PC-9 (cell line): ENCODE results near the gene GK. TPM values are rescaled to one million over a fixed set of nuclear protein-coding genes. Genes with fewer than 3 reads are reported as not detected.
"Not testable (repeated sequence)": the region's sequence is repeated elsewhere in the genome, so short reads cannot be mapped to it uniquely, and the experiment has no call there.

Experiments used
- BruUV-seq: library from RNA; stranded (reverse); fragments of 400-500 nt; replicated peaks from 2 replicates; lab custom pipeline; 2021; lab: Mats Ljungman, UMichigan
- CTCF ChIA-PET: fragments of 300-600 bp; sonication (Branson Sonifier 250); formaldehyde crosslinking; loops from one replicate; lab custom pipeline; 2022; ENCODE audit warnings: antibody characterized with exemption; lab: Charles Lee
- POLR2A ChIA-PET: fragments of 300-600 bp; sonication (Branson Sonifier 250); formaldehyde crosslinking; loops from one replicate; lab custom pipeline; 2022; ENCODE audit warnings: antibody characterized with exemption; ENCODE audit not compliant: unreplicated experiment; lab: Charles Lee
- DNase-seq, 2 experiments: peaks; one replicate each; pipeline versions ENCODE4 v3.0.0 to v3.0.0-alpha.2; 2015 to 2022; ENCODE audit warnings: mixed read lengths in 1 of 2
- H2AFZ ChIP-seq: fragments of 200-600 bp; sonication (generic); 2 replicates; pipeline ENCODE4 v1.8.1; 2017; ENCODE audit warnings: antibody characterized with exemption
- H3F3A ChIP-seq: fragments of 200-600 bp; sonication (generic); 2 replicates; pipeline ENCODE4 v1.8.1; 2017; ENCODE audit warnings: antibody characterized with exemption, mild to moderate bottlenecking, low read depth; ENCODE audit not compliant: insufficient read depth
- H3K27ac ChIP-seq: fragments of 200-600 bp; sonication (generic); 2 replicates; pipeline ENCODE4 v1.6.1; 2016; ENCODE audit warnings: mixed run types
- H3K27me3 ChIP-seq: fragments of 200-600 bp; sonication (generic); 2 replicates; pipeline ENCODE4 v1.6.1; 2016; ENCODE audit warnings: low read depth, mixed run types; ENCODE audit not compliant: insufficient read depth
- H3K36me3 ChIP-seq: fragments of 200-600 bp; sonication (generic); 2 replicates; pipeline ENCODE4 v1.6.1; 2016; ENCODE audit warnings: low read depth, mixed run types
- H3K4me1 ChIP-seq: fragments of 200-600 bp; sonication (generic); replicated peaks from 2 replicates; pipeline ENCODE4 v1.6.1; 2016; ENCODE audit warnings: mixed run types; ENCODE audit not compliant: insufficient read depth
- H3K4me2 ChIP-seq: fragments of 200-600 bp; sonication (generic); 2 replicates; pipeline ENCODE4 v1.6.1; 2017; ENCODE audit warnings: mixed run types
- H3K4me3 ChIP-seq: fragments of 200-600 bp; sonication (generic); 2 replicates; pipeline ENCODE4 v1.6.1; 2016; ENCODE audit warnings: mixed run types
- H3K79me2 ChIP-seq: fragments of 200-600 bp; sonication (generic); 2 replicates; pipeline ENCODE4 v1.6.1; 2017; ENCODE audit warnings: low read depth, mixed run types
- H3K9me2 ChIP-seq: fragments of 200-600 bp; sonication (generic); 2 replicates; pipeline ENCODE4 v1.8.1; 2017; ENCODE audit warnings: mild to moderate bottlenecking; ENCODE audit not compliant: insufficient read depth
- H3K9me3 ChIP-seq: fragments of 200-600 bp; sonication (generic); 2 replicates; pipeline ENCODE4 v1.8.1; 2016; ENCODE audit warnings: low read depth; ENCODE audit not compliant: insufficient read depth
- H4K20me1 ChIP-seq: fragments of 200-600 bp; sonication (generic); 2 replicates; pipeline ENCODE4 v1.8.1; 2017; ENCODE audit not compliant: insufficient read depth
- CTCF ChIP-seq: fragments of 200-600 bp; sonication (generic); conservative IDR thresholded peaks from 2 replicates; pipeline ENCODE4 v1.6.1; 2017; ENCODE audit warnings: mixed run types, antibody characterized with exemption, mild to moderate bottlenecking, moderate library complexity
- EZH2 ChIP-seq: fragments of 200-600 bp; sonication (generic); IDR thresholded peaks from 2 replicates; pipeline ENCODE4 v1.8.0; 2017; ENCODE audit warnings: antibody characterized with exemption, low read depth
- intact Hi-C: fragments of 100-400 bp; cut with micrococcal nuclease; formaldehyde crosslinking; loops from one replicate; pipeline ENCODE4 v1.10.0; 2022; ENCODE audit not compliant: unreplicated experiment
- total RNA-seq: library from RNA; stranded (reverse); gene quantifications from 2 replicates; pipeline ENCODE4 v1.2.3, GENCODE V29; 2021

The GK gene
- total RNA-seq, 1 experiment from 2014 or later = 5.4 TPM

- no TSS peak for BruUV-seq
- intact Hi-C loops = no loop called here
These were observed 95.2 kb downstream of the GK start for GRCh38 chrX:30748342-30748960.

GRCh38 chrX:30751497-30751896 lies 98.3 kb downstream of the GK start:
- no TSS peak for BruUV-seq
- Histone ChIP-seq H3K4me1 (peaks cover 9% of the 10 kb centered on the region; the same call in 1 of the 2 replicates), H2AFZ (no peak overlapping the region), H3K9me3 (no peaks in the 10 kb centered on the region), H4K20me1 (no peaks in the 10 kb centered on the region), H3F3A (no peaks in the 10 kb centered on the region), H3K4me3 (no peak overlapping the region), H3K4me2 (no peak overlapping the region), H3K9me2 (no peaks in the 10 kb centered on the region), H3K79me2 (no peaks in the 10 kb centered on the region), H3K27me3 (no peaks in the 10 kb centered on the region), H3K36me3 (no peaks in the 10 kb centered on the region), H3K27ac (no peak overlapping the region)
- intact Hi-C loops = no loop called here
- CTCF ChIA-PET = no interaction called here
- TF ChIP-seq EZH2 = no peak
- POLR2A ChIA-PET = no interaction called here
- DNase-seq = peak; percentile 8 to 76

More at GRCh38 chrX:30748342-30748960, 95.2 kb downstream of the GK start:
- no peaks in the 10 kb centered on the region for H3K9me3 ChIP-seq
- ChIA-PET POLR2A (no interaction called here), CTCF (no interaction called here)
- no peak overlapping the region for H2AFZ ChIP-seq
- no peaks in the 10 kb centered on the region for H3K79me2 ChIP-seq
- H4K20me1 ChIP-seq = no peaks in the 10 kb centered on the region
- H3K36me3 ChIP-seq = no peaks in the 10 kb centered on the region
- no peak overlapping the region for H3K4me2 ChIP-seq
- no peaks in the 10 kb centered on the region for H3K27me3 ChIP-seq
- H3K4me3 ChIP-seq = no peak overlapping the region
- H3K9me2 ChIP-seq = no peaks in the 10 kb centered on the region
- TF ChIP-seq EZH2 (no peak), CTCF (no peak)
- H3F3A ChIP-seq = no peaks in the 10 kb centered on the region
- peaks cover 9% of the 10 kb centered on the region; the same call in 1 of the 2 replicates for H3K4me1 ChIP-seq
- no peak for DNase-seq
- H3K27ac ChIP-seq = no peak overlapping the region

GRCh38 chrX:30762755-30763154 lies 109.5 kb downstream of the GK start:
- Histone ChIP-seq H3K9me2 (no peaks in the 10 kb centered on the region), H3K9me3 (no peaks in the 10 kb centered on the region), H3K27ac (no peak overlapping the region), H3K79me2 (no peaks in the 10 kb centered on the region), H4K20me1 (no peaks in the 10 kb centered on the region), H3K4me1 (no peaks in the 10 kb centered on the region), H3K27me3 (no peaks in the 10 kb centered on the region), H3K4me3 (no peak overlapping the region), H3K4me2 (no peak overlapping the region), H3K36me3 (no peaks in the 10 kb centered on the region), H3F3A (no peaks in the 10 kb centered on the region), H2AFZ (no peak overlapping the region)
- ChIA-PET CTCF (no interaction called here), POLR2A (no interaction called here)
- no peak for TF ChIP-seq CTCF
- TF ChIP-seq EZH2 = no peak
- no peak for DNase-seq
- BruUV-seq = no TSS peak
- intact Hi-C loops = no loop called here

- H2AFZ ChIP-seq, H3K4me1 ChIP-seq, H3K4me3 ChIP-seq, H3K27ac ChIP-seq, H3F3A ChIP-seq, H3K4me2 ChIP-seq, H3K79me2 ChIP-seq, CTCF ChIA-PET, H4K20me1 ChIP-seq, POLR2A ChIA-PET, H3K36me3 ChIP-seq, H3K27me3 ChIP-seq, intact Hi-C loops, H3K9me3 ChIP-seq, DNase-seq, BruUV-seq, H3K9me2 ChIP-seq: not testable (repeated sequence)
These were observed 120.5 kb downstream of the GK start for GRCh38 chrX:30773764-30774163.
